ENCODE data around the gene TRDMT1.

The TRDMT1 gene

DNA sequence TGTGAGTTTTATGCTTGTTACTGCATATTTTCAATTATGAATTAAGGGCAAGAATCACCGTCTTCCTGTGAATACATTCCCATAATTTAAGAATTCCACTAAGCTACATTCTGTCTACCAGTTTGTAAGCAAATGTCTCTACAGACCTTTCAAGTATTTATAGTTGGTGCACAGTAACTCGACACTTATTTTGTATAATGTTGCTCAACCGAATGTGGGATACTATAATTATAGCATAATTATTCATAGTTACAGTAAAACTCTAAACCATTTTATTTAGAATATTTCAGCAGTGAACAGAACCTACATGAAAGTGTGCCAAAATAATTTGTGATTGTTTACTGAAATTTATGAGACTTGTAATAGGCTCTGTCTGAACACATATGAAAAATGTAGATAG, 54.6 kb downstream of the TRDMT1 start:
- ATAC-seq (no peak), DNase-seq (ENCODE audit: low spot score in 2 of 2) (no peak)
- Mint-ChIP-seq H3K9me3 (no peaks in the 10 kb centered on the region), H3K27ac (no peak overlapping the region), H3K4me1 (peaks cover 11% of the 10 kb centered on the region), H3K4me3 (no peak overlapping the region), H3K36me3 (no peaks in the 10 kb centered on the region)

DNA sequence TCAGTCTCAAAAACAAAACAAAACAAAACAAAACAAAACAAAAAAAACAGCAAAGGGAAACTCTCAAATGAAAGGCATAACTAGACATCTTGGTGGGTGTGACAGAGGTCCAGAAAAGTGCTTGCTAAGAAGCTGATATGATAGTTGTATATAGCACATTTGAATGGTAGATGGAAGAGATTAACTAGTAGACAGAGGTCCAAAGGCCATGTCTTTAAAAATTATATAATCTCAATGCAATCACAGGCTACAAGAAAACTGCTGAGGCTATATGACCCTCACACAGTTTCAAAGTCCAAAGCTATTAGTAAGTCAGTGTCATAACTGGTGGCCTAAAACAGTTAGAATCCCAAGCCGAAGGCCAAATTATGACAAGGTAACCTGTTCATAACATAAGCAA, 56.2 kb downstream of the TRDMT1 start:
- ATAC-seq: peak; percentile 58
- Mint-ChIP-seq H3K27ac (no peak overlapping the region), H3K9me3 (peaks cover 2% of the 10 kb centered on the region)

DNA sequence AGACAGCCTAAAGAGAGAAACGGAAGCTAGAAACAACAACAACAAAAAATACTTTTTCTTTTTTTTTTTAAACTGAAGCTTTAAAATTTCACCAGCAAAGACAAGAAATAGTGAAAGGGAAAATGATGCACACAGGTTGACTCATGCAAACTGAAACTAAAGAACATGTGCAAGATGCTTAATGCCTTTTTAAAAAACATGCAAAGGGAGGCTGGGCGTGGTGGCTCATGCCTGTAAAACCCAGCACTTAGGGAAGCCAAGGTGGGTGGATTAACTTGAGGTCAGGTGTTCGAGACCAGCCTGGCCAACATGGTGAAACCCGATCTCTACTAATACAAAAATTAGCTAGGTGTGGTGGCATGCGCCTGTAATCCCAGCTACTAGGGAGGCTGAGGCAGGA, 56.7 kb downstream of the TRDMT1 start:
- H3K4me1 Mint-ChIP-seq: peaks cover 11% of the 10 kb centered on the region
- H3K36me3 Mint-ChIP-seq: no peaks in the 10 kb centered on the region
- ATAC-seq (peak; percentile 92), DNase-seq (ENCODE audit: low spot score in 2 of 2) (peak; percentile 5 to 59)
- H3K4me3 Mint-ChIP-seq: no peak overlapping the region
- H3K9me3 Mint-ChIP-seq: peaks cover 2% of the 10 kb centered on the region
- no peak overlapping the region for H3K27ac Mint-ChIP-seq

More for the DNA sequence above, 56.2 kb downstream of the TRDMT1 start:
- DNase-seq (ENCODE audit: low spot score in 2 of 2): no peak
- Mint-ChIP-seq H3K36me3 (no peaks in the 10 kb centered on the region), H3K4me1 (peaks cover 11% of the 10 kb centered on the region), H3K4me3 (no peak overlapping the region)

DNA sequence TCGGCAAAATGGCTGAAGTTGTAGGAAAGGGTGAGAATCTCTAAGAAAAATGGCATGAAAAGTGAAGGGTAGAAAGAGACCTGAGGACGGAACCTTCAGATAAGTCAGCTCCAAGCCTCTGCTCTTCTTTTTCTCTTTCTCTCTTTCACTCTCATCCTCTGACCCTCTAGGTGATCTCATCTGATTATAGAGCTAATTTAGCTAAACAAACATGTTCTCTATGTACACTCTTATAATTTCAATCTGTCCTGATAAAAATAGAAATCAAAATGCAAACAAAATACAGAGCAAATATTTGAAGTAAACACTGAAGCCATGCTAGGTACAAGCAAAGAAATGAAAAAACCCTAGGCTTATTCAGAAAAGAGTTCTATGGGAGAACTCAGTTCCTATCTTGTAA, 57.4 kb downstream of the TRDMT1 start:
- Mint-ChIP-seq H3K36me3 (no peaks in the 10 kb centered on the region), H3K9me3 (peaks cover 2% of the 10 kb centered on the region), H3K4me3 (no peak overlapping the region), H3K4me1 (peaks cover 11% of the 10 kb centered on the region), H3K27ac (no peak overlapping the region)
- no peak for ATAC-seq
- no peak for DNase-seq (ENCODE audit: low spot score in 2 of 2)

DNA sequence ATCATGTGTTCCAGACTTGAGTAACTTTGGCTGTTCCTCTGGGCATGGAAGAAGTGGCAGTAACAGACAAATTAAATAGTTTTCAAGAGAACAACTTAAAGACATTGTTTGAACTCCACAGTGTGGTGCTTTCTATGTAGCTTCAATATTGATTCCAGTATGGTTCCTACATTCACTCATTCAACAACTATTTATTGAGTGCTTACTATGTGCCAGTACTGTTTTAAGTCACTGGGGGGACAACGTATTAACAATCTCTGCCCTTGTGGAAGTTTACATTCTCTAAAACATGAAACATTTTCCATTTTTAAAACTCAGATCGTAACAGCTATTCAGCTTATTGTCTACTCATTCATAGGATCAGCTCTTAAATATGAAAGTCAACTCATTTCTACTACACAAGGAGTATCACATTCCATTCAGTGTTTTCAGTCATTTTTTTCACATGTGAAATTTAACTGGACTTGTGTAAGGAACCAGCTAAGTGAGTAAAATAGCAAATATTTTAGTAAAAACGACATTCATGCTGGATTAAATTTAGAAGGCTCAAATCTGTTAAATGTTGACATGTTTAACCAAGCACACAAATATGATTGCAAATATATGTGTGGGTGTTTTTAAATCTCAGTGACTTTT, 58.3 kb downstream of the TRDMT1 start:
- ATAC-seq: peak; percentile 56

DNA sequence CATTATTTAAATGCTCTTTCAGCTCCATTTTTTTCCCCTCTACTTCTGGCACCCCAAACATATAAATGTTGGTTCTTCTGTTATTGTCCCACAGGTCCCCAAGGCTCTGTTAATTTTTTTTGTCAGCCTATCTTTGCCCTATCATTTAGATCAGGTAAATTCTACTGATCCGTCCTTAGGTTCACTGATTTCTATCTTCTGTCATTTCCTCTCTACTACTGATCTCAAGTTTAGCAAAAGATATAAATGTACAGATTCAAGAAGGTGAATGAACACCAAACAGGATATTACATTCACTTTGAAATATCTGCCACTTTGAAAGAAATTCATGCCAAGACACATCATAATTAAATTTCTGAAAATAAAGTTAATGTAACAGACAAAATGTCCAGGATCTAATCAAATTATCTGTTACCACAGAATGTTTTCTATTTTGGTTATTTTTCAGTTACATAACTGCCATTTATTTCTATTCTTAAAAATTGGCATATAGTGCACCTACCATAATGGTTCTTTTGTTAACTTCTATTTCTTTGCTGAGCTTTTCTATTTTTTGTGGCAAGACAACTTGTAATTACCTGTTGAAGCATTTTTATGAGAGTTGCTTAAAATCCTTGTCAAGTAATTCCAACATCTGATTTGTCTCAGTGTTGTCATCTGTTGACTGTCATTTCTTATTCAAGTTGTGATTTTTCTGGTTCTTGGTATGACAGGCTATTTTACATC, 59.8 kb downstream of the TRDMT1 start:
- DNase-seq (ENCODE audit: low spot score in 2 of 2) (no peak), ATAC-seq (no peak)
- no peak overlapping the region for H3K4me3 Mint-ChIP-seq
- H3K4me1 Mint-ChIP-seq: peaks cover 11% of the 10 kb centered on the region
- peaks cover 2% of the 10 kb centered on the region for H3K9me3 Mint-ChIP-seq
- no peak overlapping the region for H3K27ac Mint-ChIP-seq
- no peaks in the 10 kb centered on the region for H3K36me3 Mint-ChIP-seq

More for the DNA sequence above, 58.3 kb downstream of the TRDMT1 start:
- Mint-ChIP-seq H3K4me1 (peaks cover 11% of the 10 kb centered on the region), H3K9me3 (peaks cover 2% of the 10 kb centered on the region), H3K36me3 (no peaks in the 10 kb centered on the region), H3K4me3 (no peak overlapping the region), H3K27ac (no peak overlapping the region)
- no peak for DNase-seq (ENCODE audit: low spot score in 2 of 2)

DNA sequence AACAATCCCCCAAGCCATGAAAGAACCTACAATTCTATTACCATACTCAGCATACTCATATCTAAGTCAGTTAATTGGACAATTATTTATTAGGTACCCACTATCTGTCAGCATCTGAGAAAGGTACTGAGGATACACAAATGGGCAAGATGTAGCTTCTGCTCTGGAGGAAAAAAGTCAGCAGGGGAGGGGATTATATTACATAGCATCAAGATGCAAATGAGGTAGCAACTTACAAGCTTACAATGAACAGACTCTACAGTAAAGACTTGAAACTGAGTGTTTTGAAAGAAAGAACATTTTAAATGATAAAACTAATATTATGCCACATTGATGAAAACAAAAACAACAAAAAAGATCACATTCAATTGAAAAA, 61.1 kb downstream of the TRDMT1 start:
- Mint-ChIP-seq H3K36me3 (no peaks in the 10 kb centered on the region), H3K4me3 (no peak overlapping the region), H3K4me1 (peaks cover 11% of the 10 kb centered on the region), H3K9me3 (peaks cover 2% of the 10 kb centered on the region), H3K27ac (no peak overlapping the region)
- DNase-seq (ENCODE audit: low spot score in 2 of 2) (no peak), ATAC-seq (no peak)

DNA sequence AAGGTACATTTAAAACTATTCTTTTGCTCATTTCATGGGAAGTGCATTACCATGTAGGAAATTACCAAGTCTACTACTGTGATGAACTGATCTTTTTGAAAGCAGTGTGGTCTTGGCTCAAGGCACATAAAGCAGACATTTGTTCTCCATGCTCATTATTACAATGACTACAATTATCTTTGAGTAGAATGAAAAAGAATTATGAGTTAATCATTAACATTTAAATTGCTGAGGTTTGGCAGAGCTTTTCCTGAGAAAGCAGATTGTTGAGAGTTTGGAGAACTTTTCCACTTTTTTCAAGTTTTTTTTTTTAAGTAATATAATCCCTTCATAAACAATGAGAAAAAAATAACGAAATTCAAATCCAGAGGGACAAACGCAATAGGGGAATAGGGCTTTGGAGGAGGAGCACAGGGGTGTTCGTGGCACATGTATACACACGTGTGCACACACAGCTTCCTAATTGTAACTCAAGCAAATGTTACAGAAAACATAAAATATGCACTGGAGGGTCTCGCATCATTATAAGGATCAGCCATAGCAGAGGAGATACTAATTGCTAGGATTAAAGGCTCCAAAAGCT, 62.9 kb downstream of the TRDMT1 start:
- no peak for DNase-seq (ENCODE audit: low spot score in 2 of 2)
- peaks cover 2% of the 10 kb centered on the region for H3K9me3 Mint-ChIP-seq
- H3K4me3 Mint-ChIP-seq: no peak overlapping the region
- no peak for ATAC-seq
- no peaks in the 10 kb centered on the region for H3K36me3 Mint-ChIP-seq
- H3K4me1 Mint-ChIP-seq: no peaks in the 10 kb centered on the region
- no peak overlapping the region for H3K27ac Mint-ChIP-seq

DNA sequence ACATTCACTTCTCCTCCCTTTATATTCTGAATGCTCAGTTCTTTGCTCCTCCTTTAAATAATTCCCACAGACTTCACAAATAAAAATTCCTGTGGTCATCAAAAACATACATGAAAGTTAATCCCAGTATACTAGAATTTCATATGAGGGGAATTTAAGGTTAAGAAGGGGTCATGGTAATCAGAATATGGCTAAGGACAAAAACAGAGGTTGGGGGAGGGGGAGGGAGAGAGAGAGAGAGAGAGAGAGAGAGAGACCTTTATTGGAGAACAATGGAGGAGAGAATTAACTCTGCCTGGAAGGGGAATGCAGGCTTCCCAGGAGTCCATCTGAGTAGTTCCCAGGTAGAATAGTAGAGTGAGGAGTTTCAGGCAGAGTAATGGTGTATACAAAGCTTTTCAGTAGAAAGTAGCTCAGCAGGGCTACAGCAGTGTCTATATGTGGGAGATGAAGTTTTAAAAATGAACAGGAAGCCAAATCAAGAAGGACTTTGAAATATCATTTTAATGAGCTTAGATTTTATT, 66.7 kb downstream of the TRDMT1 start:
- Mint-ChIP-seq H3K36me3 (no peaks in the 10 kb centered on the region), H3K9me3 (no peaks in the 10 kb centered on the region), H3K27ac (no peak overlapping the region), H3K4me1 (no peaks in the 10 kb centered on the region), H3K4me3 (no peak overlapping the region)
- DNase-seq (ENCODE audit: low spot score in 2 of 2): no peak
- no peak for ATAC-seq

DNA sequence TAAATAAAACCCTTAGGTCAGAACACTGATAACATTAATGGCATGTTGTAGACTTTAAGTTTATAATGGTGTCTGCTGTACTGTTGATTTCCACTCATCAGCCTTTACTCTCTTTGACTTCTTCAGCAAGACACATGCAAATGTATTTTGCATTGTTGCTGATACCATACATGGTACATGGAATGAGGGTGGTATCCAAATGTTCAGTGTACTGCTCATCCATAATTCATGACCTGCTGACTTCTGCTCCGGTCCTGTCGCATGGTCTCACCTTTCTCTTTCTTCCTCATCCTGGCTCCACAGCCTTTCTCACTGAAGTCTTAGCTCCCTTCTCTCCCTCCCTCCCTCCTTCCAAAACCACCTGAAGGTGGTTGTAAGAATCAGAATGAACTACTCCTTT, 67.2 kb downstream of the TRDMT1 start:
- ATAC-seq (no peak), DNase-seq (ENCODE audit: low spot score in 2 of 2) (no peak)
- Mint-ChIP-seq H3K4me1 (no peaks in the 10 kb centered on the region), H3K36me3 (no peaks in the 10 kb centered on the region), H3K9me3 (no peaks in the 10 kb centered on the region), H3K4me3 (no peak overlapping the region), H3K27ac (no peak overlapping the region)

DNA sequence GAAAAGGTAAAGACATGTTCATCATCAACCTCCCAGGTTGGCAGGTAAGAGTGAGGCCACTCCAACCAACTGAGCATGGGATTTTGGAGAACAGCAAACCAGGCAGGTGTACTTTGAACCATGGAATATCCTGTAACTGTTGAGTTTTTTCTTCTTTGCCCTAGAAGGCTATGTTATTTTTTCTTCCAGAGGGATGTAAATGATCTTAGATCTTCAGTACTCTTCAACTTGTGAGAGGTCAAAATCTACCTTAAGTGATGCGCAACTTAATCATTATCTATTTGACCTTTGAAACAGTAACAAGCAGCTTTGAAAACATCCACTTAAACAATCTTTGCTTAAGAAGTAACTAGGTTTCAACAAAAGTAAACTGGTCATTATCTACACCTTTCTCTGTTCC, 71.7 kb downstream of the TRDMT1 start, which contains the start of gene CUBN:
CUBN (minus strand) TSS at position 71 of the 400 bp plus-strand sequence; CDS start at position 25, 46 bp downstream.
- no peaks in the 10 kb centered on the region for H3K4me1 Mint-ChIP-seq
- DNase-seq (ENCODE audit: low spot score in 2 of 2) (no peak), ATAC-seq (no peak)
- H3K9me3 Mint-ChIP-seq: no peaks in the 10 kb centered on the region
- no peaks in the 10 kb centered on the region for H3K36me3 Mint-ChIP-seq
- no peak within 1 kb of the TSS for H3K27ac Mint-ChIP-seq
- H3K4me3 Mint-ChIP-seq: no peak within 1 kb of the TSS

DNA sequence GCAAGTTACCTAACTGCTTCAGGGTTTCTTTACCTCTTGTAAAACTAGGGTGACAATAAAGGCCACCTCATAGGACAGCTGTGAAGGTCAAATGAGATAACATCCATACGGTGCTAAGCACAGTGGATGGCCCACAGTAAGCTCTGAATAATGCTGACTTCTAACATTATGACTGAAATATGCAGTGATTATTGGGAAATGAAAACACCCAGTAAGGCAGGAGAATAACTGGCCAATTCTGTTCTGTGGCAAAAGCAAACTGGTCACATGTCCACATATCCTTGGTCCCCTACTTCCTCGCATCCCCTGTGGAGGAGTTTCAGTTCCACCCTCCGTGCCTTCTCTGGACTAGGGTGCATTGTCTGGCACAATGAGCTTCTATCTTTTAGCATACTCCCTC, 73.2 kb downstream of the TRDMT1 start:
- no peak overlapping the region for H3K27ac Mint-ChIP-seq
- ATAC-seq (no peak), DNase-seq (ENCODE audit: low spot score in 2 of 2) (no peak)
- H3K9me3 Mint-ChIP-seq: no peaks in the 10 kb centered on the region
- H3K36me3 Mint-ChIP-seq: no peaks in the 10 kb centered on the region
- H3K4me1 Mint-ChIP-seq: no peaks in the 10 kb centered on the region
- H3K4me3 Mint-ChIP-seq: no peak overlapping the region

DNA sequence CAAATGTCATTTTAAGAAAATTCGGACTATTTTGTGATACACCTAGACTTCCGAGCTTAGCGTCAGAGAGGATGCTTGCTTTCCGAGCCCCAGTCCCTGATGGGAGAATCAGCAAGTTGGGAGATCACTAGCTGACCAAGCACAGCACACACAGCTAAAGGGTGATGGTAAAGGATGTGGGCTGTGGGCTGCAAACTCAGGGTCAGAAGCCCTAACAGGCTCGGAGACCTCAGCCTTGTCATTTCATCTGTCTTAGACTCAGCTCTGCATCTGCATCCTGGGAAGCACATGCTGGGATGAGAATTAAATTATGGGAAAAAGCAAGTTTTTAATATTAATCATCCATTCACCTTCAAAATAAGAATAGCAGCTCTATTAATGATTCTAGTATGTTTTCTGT, 75.1 kb downstream of the TRDMT1 start:
- ATAC-seq (peak; percentile 47), DNase-seq (ENCODE audit: low spot score in 2 of 2) (no peak)
- no peak overlapping the region for H3K27ac Mint-ChIP-seq
- H3K36me3 Mint-ChIP-seq: no peaks in the 10 kb centered on the region
- no peaks in the 10 kb centered on the region for H3K4me1 Mint-ChIP-seq
- no peaks in the 10 kb centered on the region for H3K9me3 Mint-ChIP-seq
- H3K4me3 Mint-ChIP-seq: no peak overlapping the region

DNA sequence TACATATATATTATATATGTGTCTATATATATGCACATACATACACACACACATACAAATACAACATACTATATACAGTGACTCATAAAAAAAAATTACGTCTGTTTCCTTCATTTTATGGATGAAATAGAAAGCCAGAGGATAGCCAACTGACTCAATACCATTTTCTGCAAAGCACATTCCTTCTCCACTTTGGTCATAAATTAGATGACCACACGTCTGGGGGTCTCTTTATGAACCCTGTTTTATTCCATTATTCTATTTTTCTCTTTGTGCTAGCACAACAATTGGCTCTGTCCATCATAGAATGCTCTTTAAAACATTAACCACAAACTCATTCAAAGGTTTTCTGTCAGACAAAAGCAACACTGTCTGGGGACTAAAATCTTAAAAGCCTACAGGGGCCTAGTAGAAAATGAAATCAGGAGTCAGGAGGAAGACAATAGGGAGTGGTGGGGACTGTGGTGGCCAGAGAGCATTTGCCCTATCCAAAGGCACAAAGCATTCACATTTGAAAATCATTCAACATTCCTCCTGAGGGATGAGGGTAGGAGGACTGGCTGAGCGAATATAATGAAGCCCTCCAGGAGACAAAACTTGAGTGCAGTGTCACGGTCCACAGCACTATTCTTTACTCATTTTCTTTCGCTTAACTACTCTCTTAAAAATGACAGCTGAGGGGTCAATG, 76.1 kb downstream of the TRDMT1 start:
- Mint-ChIP-seq H3K9me3 (no peaks in the 10 kb centered on the region), H3K27ac (no peak overlapping the region), H3K36me3 (no peaks in the 10 kb centered on the region), H3K4me1 (no peaks in the 10 kb centered on the region), H3K4me3 (no peak overlapping the region)
- ATAC-seq (no peak), DNase-seq (ENCODE audit: low spot score in 2 of 2) (no peak)

DNA sequence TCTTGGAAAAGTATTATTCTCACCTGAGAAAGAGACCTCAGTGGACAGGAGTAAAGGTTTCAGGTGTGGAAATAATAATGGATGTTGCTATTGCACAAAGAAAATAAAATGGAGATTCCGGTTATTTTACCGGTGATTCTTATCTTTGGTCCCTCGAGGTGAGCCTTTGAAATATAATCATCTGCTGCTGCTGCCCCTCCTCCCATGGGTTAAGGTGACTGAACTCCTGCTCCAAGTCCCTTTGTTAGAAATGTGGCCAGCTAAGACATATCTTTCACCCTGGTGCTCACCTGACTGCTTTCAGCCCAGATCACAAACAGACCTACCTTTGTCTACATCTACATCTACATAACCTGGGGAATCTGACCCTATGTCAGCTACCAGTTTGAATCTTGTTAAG, 77.5 kb downstream of the TRDMT1 start:
- no peak for DNase-seq (ENCODE audit: low spot score in 2 of 2)
- Mint-ChIP-seq H3K36me3 (no peaks in the 10 kb centered on the region), H3K4me3 (no peak overlapping the region), H3K9me3 (no peaks in the 10 kb centered on the region), H3K4me1 (no peaks in the 10 kb centered on the region), H3K27ac (no peak overlapping the region)
- no peak for ATAC-seq
